HepG2 (cell line): ENCODE data around the gene EPN2. TPM values are rescaled to one million over a fixed set of nuclear protein-coding genes. Genes with fewer than 3 reads are reported as not detected.

ENCODE experiments used
- ATAC-seq: fragments of 200-7000 bp; cut with Tn5 transposase; 3 replicates; pipeline ENCODE4 v1.9.1; 2020; ENCODE audit warnings: mild to moderate bottlenecking, moderate library complexity
- BruUV-seq: library from RNA; stranded (reverse); fragments of 400-500 nt; replicated peaks from 2 replicates; lab custom pipeline; 2021; lab: Mats Ljungman, UMichigan
- CTCF ChIA-PET: fragments of 300-600 bp; formaldehyde crosslinking; extraction: SDS; loops from one replicate; lab custom pipeline; 2021; ENCODE audit warnings: low total read pairs, inconsistent platforms, low intra/inter-chr PET ratio; lab: Yijun Ruan, JAX
- POLR2A ChIA-PET: fragments of 350-600 bp; sonication (Branson Sonifier 250); formaldehyde crosslinking; loops from one replicate; lab custom pipeline; 2020; ENCODE audit warnings: antibody characterized with exemption, inconsistent platforms; lab: Yijun Ruan, JAX
- DNase-seq: peaks from one replicate; pipeline ENCODE4 v3.0.0-alpha.2; 2015; ENCODE audit warnings: low spot score
- FAIRE-seq: peaks from 3 replicates; lab custom pipeline; 2011; peaks lifted over from hg19 to GRCh38; lab: Jason Lieb, UNC
- H2AFZ ChIP-seq: one replicate; pipeline ENCODE4 v1.6.1; 2011; ENCODE audit warnings: low read length, inconsistent platforms
- H3K27ac ChIP-seq: fragments of 300-600 bp; 3 replicates; pipeline ENCODE4 v1.8.0; 2011; ENCODE audit warnings: mixed run types, mild to moderate bottlenecking, mixed read lengths, low read length, inconsistent platforms; ENCODE audit not compliant: insufficient read depth; ENCODE audit errors: extremely low read length
- H3K27me3 ChIP-seq, 2 experiments: fragments of 200-600 bp in 1 of 2; 2 replicates in 1 of 2; 3 replicates in 1 of 2; pipeline versions ENCODE4 v1.6.0 to v1.8.0; 2011; ENCODE audit warnings: low read length in 2 of 2, mild to moderate bottlenecking in 2 of 2, moderate library complexity in 2 of 2, inconsistent platforms in 1 of 2; ENCODE audit not compliant: insufficient read depth in 2 of 2, control insufficient read depth in 1 of 2
- H3K36me3 ChIP-seq, 2 experiments: fragments of 200-600 bp in 1 of 2; replicated peaks in 1 of 2; 2 replicates in 1 of 2; 3 replicates in 1 of 2; pipeline versions ENCODE4 v1.5.1 to v1.8.0; 2011; ENCODE audit warnings: low read length in 2 of 2, inconsistent platforms in 1 of 2; ENCODE audit not compliant: insufficient read depth in 2 of 2, control insufficient read depth in 1 of 2
- H3K4me1 ChIP-seq: 2 replicates; pipeline ENCODE4 v1.5.1; 2012; ENCODE audit warnings: low read length, inconsistent platforms; ENCODE audit not compliant: insufficient read depth
- H3K4me2 ChIP-seq: 2 replicates; pipeline ENCODE4 v1.6.0; 2011; ENCODE audit warnings: low read depth, low read length, inconsistent platforms
- H3K4me3 ChIP-seq, 3 experiments: fragments of 200-600 bp in 1 of 3; sonication (generic), shearing (Covaris generic) in 1 of 3; replicated peaks in 1 of 3; 2 replicates each; pipeline ENCODE4 v1.5.1; 2011 to 2016; ENCODE audit warnings: low read length in 3 of 3, inconsistent platforms in 2 of 3, low read depth in 2 of 3, mild to moderate bottlenecking in 2 of 3, control low read depth in 1 of 3, mixed read lengths in 1 of 3; ENCODE audit not compliant: insufficient read depth in 1 of 3
- H3K79me2 ChIP-seq: one replicate; pipeline ENCODE4 v1.6.1; 2011; ENCODE audit warnings: low read length, inconsistent platforms; ENCODE audit not compliant: insufficient read depth
- H3K9ac ChIP-seq: 2 replicates; pipeline ENCODE4 v1.6.0; 2011; ENCODE audit warnings: mild to moderate bottlenecking, low read depth, low read length, inconsistent platforms; ENCODE audit not compliant: insufficient read depth
- H3K9me3 ChIP-seq: 2 replicates; pipeline ENCODE4 v1.5.1; 2012; ENCODE audit warnings: mild to moderate bottlenecking, low read length
- H4K20me1 ChIP-seq: 2 replicates; pipeline ENCODE4 v1.6.0; 2011; ENCODE audit warnings: inconsistent platforms, mild to moderate bottlenecking, low read length, moderate library complexity; ENCODE audit not compliant: insufficient read depth
- SAFB2 ChIP-seq: sonication (generic); formaldehyde crosslinking; IDR thresholded peaks from 2 replicates; pipeline ENCODE4 v1.5.1; 2020; ENCODE audit warnings: missing genetic modification reagents, low read depth, mild to moderate bottlenecking, borderline replicate concordance
- TAF15 ChIP-seq: fragments of 200-400 bp; formaldehyde crosslinking; IDR thresholded peaks from one replicate; pipeline ENCODE4 v1.6.1; 2018; ENCODE audit warnings: mild to moderate bottlenecking, low read depth, low read length; ENCODE audit not compliant: poor library complexity, severe bottlenecking
- ZBTB1 ChIP-seq: sonication (generic); formaldehyde crosslinking; IDR thresholded peaks from 2 replicates; pipeline ENCODE4 v1.4.0; 2020; ENCODE audit warnings: missing genetic modification reagents, borderline replicate concordance
- ZNF737 ChIP-seq: sonication (generic); formaldehyde crosslinking; IDR thresholded peaks from 2 replicates; pipeline ENCODE4 v1.5.0; 2020; ENCODE audit warnings: missing genetic modification reagents, mild to moderate bottlenecking, borderline replicate concordance
- WGBS: methylation state at CpG from one replicate; pipeline ENCODE4 v1.1.6; 2017; ENCODE audit warnings: low lambda C conversion rate; 5-methylcytosine and 5-hydroxymethylcytosine counted together
- in situ Hi-C: cut with HindIII; loops from 2 replicates; pipeline ENCODE4 v1.10.0; 2017; ENCODE audit warnings: low pct_unique_long_range_greater_than_20kb; ENCODE audit not compliant: extremely low pct_ligation_motif_present
- intact Hi-C: fragments of 100-400 bp; cut with micrococcal nuclease; formaldehyde crosslinking; loops from one replicate; pipeline ENCODE4 v1.10.0; 2022; ENCODE audit not compliant: unreplicated experiment
- polyA plus RNA-seq, 8 experiments: library from polyadenylated mRNA; depleted of rRNA in 3 of 8; stranded (reverse) in 7 of 8; unstranded in 1 of 8; fragments of >200 nt; fragmentation: Illumina TruSeq in 4 of 8; extraction: Trizol in 4 of 8; gene quantifications; 2 replicates each; pipeline versions ENCODE4 v1.2.1 to v1.2.3, GENCODE V29; 2011 to 2016; ENCODE audit warnings: low read depth in 4 of 8, missing spikeins in 1 of 8, mixed read lengths in 1 of 8; ENCODE audit not compliant: insufficient read depth in 1 of 8
- total RNA-seq, 5 experiments: library from RNA; depleted of rRNA; stranded (reverse); fragments of >200 nt; fragmentation: Illumina TruSeq; extraction: Trizol; gene quantifications; 2 replicates each; pipeline ENCODE4 v1.2.3, GENCODE V29; 2016; ENCODE audit warnings: low read depth in 1 of 5
- TF ChIP-seq, protein P1 (sequence below): IDR thresholded peaks from 2 replicates; pipeline ENCODE4 v1.6.1; 2016; ENCODE audit warnings: low read depth, control low read depth
- TF ChIP-seq, protein P2 (sequence below), 2 experiments: sonication (generic) in 1 of 2; formaldehyde crosslinking in 1 of 2; IDR thresholded peaks; 2 replicates each; pipeline versions ENCODE4 v1.4.0 to v1.6.1; 2018 to 2020; ENCODE audit warnings: missing genetic modification reagents in 2 of 2, borderline replicate concordance in 1 of 2, low read depth in 1 of 2, mild to moderate bottlenecking in 1 of 2, missing biosample characterization in 1 of 2

EPN2 gene
- total and polyA plus RNA-seq, 2 of the 13 experiments (the other 11 are each of a cell fraction or from before 2014, with no cell fraction given): 7.8 to 19.2 TPM

DNA sequence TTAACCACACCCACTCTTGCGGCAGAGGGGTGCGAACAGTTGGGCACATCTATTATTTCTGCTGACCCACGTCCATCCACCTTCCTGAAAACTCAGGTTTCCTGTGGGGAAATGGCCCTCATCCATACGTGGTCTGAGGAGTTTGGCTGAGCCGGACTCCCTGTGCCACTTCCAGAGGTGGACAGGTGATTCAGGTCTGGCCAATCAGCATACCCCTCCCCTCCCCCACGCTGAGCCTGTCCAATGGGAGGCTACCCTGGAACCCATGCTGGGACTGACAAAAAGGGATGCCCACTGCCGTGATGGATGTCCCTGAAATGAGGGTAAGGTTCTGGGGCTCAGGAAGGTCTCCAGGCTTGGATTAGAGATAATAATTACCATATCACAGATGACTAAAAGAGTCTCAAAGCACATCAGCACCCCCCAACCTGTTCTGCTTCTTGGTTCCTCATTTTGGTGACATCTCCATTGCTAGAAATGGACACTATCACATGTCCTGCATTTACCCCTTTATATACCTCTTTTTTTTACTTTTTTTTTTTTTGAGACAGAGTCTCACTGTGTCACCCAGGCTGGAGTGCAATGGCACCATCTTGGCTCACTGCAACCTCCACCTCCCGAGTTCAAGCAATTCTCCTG, 135.8 kb downstream of the EPN2 start (continued):
- TF ChIP-seq, protein P1, sequence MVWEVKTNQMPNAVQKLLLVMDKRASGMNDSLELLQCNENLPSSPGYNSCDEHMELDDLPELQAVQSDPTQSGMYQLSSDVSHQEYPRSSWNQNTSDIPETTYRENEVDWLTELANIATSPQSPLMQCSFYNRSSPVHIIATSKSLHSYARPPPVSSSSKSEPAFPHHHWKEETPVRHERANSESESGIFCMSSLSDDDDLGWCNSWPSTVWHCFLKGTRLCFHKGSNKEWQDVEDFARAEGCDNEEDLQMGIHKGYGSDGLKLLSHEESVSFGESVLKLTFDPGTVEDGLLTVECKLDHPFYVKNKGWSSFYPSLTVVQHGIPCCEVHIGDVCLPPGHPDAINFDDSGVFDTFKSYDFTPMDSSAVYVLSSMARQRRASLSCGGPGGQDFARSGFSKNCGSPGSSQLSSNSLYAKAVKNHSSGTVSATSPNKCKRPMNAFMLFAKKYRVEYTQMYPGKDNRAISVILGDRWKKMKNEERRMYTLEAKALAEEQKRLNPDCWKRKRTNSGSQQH: no peak
- TF ChIP-seq, all 625 proteins: peak for 0

DNA sequence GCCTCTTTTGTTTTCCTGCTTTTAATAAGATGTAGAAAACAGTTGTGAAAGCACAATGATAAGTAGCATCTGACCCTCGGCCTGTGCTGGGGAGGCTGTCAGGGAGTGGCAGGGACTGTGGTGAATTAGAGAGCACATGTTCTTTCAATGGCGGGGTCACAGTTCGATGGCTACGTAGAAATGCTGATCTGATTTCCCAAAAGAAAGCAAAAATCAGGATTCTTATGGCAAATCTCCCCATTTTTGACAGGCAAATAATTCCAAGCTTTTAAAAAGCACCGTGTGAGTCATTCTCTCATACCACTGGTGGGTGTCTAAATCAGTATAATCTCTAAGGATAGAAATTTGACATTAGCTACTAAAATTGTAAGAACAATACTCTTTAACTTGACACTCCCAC, 137.0 kb downstream of the EPN2 start:
- POLR2A ChIA-PET: no interaction called here
- no peak for DNase-seq
- peaks cover 0 to 2% of the 10 kb centered on the region in 2 experiments; a peak in 1 of 5 replicates for H3K27me3 ChIP-seq
- BruUV-seq: no TSS peak
- H2AFZ ChIP-seq: no peak overlapping the region
- intact Hi-C loops: no loop called here
- H3K4me1 ChIP-seq: peaks cover 26% of the 10 kb centered on the region
- H3K36me3 ChIP-seq: no peaks in the 10 kb centered on the region; a peak in 1 of 5 replicates
- H4K20me1 ChIP-seq: no peaks in the 10 kb centered on the region
- WGBS: 95% methylated on average over 5 of the region's 5 CpGs
- H3K79me2 ChIP-seq: peaks cover 6% of the 10 kb centered on the region
- no peak overlapping the region for H3K4me2 ChIP-seq
- CTCF ChIA-PET: no interaction called here
- H3K27ac ChIP-seq: no peak overlapping the region
- H3K4me3 ChIP-seq: no peak overlapping the region
- ATAC-seq: no peak
- FAIRE-seq: no peak
- no peak overlapping the region for H3K9ac ChIP-seq
- in situ Hi-C loops: no loop called here
- H3K9me3 ChIP-seq: no peaks in the 10 kb centered on the region
- TF ChIP-seq SAFB2 (CRISPR knock-in tag) (no peak), TAF15 (no peak), ZBTB1 (no peak), ZNF737 (no peak)
- TF ChIP-seq, protein P2, sequence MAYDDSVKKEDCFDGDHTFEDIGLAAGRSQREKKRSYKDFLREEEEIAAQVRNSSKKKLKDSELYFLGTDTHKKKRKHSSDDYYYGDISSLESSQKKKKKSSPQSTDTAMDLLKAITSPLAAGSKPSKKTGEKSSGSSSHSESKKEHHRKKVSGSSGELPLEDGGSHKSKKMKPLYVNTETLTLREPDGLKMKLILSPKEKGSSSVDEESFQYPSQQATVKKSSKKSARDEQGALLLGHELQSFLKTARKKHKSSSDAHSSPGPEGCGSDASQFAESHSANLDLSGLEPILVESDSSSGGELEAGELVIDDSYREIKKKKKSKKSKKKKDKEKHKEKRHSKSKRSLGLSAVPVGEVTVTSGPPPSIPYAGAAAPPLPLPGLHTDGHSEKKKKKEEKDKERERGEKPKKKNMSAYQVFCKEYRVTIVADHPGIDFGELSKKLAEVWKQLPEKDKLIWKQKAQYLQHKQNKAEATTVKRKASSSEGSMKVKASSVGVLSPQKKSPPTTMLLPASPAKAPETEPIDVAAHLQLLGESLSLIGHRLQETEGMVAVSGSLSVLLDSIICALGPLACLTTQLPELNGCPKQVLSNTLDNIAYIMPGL (CRISPR knock-in tag; IDR thresholded peaks at IDR 0.05; ENCODE audit: borderline replicate concordance in 1 of 2, low read depth in 1 of 2): no peak
